Fibroblast of lung (primary cell): Measurements from ENCODE around the gene TCF4.

Experiments
- EZH2 ChIP-seq: IDR thresholded peaks from 2 replicates; pipeline ENCODE4 v1.5.1; 2012; ENCODE audit warnings: low read length, control low read depth, mild to moderate bottlenecking; ENCODE audit errors: missing control alignments
- TF ChIP-seq, protein P1 (sequence below), 2 donors: IDR thresholded peaks in 1 of 2; conservative IDR thresholded peaks in 1 of 2; 1 replicate in 1 of 2; 2 replicates in 1 of 2; pipeline ENCODE4 v1.5.1; 2011 to 2012; ENCODE audit warnings: low read length in 2 of 2, control low read depth in 1 of 2, inconsistent platforms in 1 of 2, low read depth in 1 of 2, mild to moderate bottlenecking in 1 of 2

DNA sequence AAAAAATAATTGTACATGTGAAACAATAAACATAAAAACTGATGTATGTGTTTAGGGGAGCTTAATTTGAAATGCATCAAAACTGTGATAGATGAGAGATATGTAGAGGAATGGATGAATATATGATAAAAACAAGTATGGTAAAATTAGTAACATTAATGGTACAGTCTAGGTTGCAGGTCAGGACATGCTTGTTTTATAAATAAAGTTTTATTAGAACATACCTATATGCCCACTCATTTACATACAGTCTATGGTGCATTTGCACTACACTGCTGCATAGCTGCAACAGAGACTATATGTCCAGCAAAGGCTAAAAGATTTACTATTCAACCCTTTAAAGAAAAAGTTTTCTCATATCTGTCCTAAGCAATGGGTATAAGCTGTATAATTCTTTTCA is 392.1 kb downstream of the TCF4 start:
- TF ChIP-seq, protein P1, sequence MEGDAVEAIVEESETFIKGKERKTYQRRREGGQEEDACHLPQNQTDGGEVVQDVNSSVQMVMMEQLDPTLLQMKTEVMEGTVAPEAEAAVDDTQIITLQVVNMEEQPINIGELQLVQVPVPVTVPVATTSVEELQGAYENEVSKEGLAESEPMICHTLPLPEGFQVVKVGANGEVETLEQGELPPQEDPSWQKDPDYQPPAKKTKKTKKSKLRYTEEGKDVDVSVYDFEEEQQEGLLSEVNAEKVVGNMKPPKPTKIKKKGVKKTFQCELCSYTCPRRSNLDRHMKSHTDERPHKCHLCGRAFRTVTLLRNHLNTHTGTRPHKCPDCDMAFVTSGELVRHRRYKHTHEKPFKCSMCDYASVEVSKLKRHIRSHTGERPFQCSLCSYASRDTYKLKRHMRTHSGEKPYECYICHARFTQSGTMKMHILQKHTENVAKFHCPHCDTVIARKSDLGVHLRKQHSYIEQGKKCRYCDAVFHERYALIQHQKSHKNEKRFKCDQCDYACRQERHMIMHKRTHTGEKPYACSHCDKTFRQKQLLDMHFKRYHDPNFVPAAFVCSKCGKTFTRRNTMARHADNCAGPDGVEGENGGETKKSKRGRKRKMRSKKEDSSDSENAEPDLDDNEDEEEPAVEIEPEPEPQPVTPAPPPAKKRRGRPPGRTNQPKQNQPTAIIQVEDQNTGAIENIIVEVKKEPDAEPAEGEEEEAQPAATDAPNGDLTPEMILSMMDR (conservative IDR thresholded peaks at IDR 0.05 in 1 of 2, IDR thresholded peaks at IDR 0.05 in 1 of 2; ENCODE audit: low read depth in 1 of 2, low read length in 2 of 2), result no peak
- no peak for TF ChIP-seq EZH2
